IPS-18c (cell line): ENCODE measurements around the gene IL1RAP.

Source experiments
- H3K4me3 ChIP-seq: 2 replicates; pipeline ENCODE4 v1.7.0; 2013; ENCODE audit warnings: low read depth, mild to moderate bottlenecking, low read length, moderate library complexity; ENCODE audit not compliant: insufficient read depth
- H3K9me3 ChIP-seq: one replicate; pipeline ENCODE4 v1.6.1; 2013; ENCODE audit warnings: mild to moderate bottlenecking, low read length, moderate library complexity; ENCODE audit not compliant: control insufficient read depth, insufficient read depth

IL1RAP gene

GRCh38 chr3:190586631-190587011 is 72.7 kb downstream of the IL1RAP start:
- H3K4me3 ChIP-seq: no peak overlapping the region
- no peaks in the 10 kb centered on the region for H3K9me3 ChIP-seq

DNA sequence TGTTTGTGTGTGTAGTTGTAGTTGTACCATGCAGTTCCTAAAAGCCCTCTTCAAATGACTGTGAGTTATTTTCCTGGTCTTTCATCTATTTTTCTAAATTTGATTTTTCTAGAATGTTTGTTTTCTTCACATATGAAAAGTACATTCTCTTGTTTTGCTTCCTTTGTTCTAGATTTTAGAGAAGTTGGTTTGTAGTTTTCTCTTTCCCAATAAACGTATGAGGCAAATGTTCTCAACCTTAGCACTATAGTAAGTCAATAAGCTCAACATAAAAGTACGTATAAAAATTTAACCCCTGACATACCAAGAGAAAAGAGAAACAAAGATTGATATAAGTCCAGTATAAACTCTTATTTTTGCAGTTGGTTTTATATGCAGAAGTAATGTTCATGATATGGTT is 74.7 kb downstream of the IL1RAP start:
- Histone ChIP-seq H3K9me3 (no peaks in the 10 kb centered on the region), H3K4me3 (no peak overlapping the region)

- no peak overlapping the region for H3K4me3 ChIP-seq
- no peaks in the 10 kb centered on the region for H3K9me3 ChIP-seq
Measured at GRCh38 chr3:190589326-190589725, 75.4 kb downstream of the IL1RAP start.

- Histone ChIP-seq H3K9me3 (no peaks in the 10 kb centered on the region), H3K4me3 (no peak overlapping the region)
Measured at GRCh38 chr3:190591080-190591479, 77.2 kb downstream of the IL1RAP start.

DNA sequence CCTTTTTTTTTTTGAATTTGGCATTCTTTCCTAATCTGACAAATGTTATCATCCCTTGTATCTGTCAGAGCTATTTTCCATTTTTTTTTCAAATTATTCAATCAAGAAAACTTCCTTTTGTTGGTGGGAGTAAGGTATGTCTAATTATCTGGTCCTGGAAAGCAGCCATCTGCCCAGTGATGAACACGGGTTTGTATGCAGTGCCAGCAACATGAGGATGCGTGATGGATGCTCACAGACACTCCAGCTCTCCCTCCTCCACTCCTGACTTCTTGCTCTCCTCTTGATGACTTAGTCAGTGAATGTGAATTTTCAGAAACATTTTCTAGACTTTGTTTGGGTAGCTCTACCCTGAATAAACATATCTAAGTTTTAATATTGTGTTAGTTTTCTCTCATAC is 79.2 kb downstream of the IL1RAP start:
- no peaks in the 10 kb centered on the region for H3K9me3 ChIP-seq
- no peak overlapping the region for H3K4me3 ChIP-seq

DNA sequence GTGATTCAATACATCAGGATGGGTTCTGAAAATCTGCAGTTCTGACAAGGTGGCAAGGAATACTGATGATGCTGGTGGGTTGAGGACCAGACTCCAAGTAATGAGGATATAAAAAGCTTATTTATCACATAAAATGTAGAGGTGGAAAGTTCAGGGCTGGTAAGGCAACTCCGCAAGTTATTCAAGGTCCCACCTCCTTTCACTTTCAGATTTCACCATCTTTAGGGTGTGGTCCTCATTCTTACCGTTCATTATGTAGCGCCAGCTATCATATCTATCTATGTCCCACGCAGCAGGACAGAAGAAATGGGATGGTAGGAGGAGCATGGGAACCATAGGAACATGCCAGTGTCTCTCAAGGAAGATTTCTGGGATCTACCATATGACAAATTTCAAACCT is 80.3 kb downstream of the IL1RAP start:
- H3K9me3 ChIP-seq: no peaks in the 10 kb centered on the region
- no peak overlapping the region for H3K4me3 ChIP-seq

GRCh38 chr3:190595179-190595795 is 81.4 kb downstream of the IL1RAP start:
- H3K9me3 ChIP-seq: no peaks in the 10 kb centered on the region
- no peak overlapping the region for H3K4me3 ChIP-seq

DNA sequence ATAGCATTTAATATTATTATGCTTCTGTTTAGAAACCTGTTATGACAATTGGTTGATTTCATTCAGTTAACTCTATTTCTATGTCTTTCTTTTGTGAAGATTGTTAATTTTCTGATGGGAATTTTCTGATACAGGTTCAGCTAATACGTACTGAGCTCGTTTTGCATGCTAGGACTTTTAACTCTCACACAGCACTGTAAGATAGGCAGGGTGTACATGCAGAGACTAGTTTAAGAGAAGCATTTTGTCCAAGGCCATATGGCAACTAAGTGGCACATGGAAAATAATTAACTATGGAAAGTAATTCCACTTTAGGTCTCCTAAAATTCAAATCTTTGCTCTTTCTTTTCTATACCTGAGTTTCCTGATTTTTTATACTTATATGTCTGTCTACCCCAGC is 81.9 kb downstream of the IL1RAP start:
- H3K9me3 ChIP-seq: no peaks in the 10 kb centered on the region

GRCh38 chr3:190596349-190597285 is 82.7 kb downstream of the IL1RAP start:
- Histone ChIP-seq H3K4me3 (no peak overlapping the region), H3K9me3 (no peaks in the 10 kb centered on the region)

More for the DNA sequence above, 81.9 kb downstream of the IL1RAP start:
- H3K4me3 ChIP-seq: no peak overlapping the region

DNA sequence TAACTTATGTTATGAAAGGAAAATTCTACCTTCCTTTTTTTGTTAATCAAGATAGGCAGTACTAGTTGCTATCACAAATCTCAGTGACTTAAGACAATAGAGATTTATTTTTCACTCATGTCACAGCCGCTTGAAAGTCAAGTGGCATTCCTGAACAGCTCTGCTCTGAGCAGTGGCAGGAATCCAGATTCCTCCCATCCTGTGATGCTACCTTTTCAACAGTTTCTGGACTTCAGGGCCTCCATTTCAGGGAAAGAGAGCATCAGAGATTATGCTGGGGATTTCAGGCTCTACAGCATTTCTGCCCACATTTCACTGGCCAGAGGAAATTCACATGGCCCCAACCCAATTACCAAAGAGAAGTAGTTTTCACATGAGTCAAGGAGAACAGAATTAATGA is 83.4 kb downstream of the IL1RAP start:
- Histone ChIP-seq H3K4me3 (no peak overlapping the region), H3K9me3 (no peaks in the 10 kb centered on the region)

DNA sequence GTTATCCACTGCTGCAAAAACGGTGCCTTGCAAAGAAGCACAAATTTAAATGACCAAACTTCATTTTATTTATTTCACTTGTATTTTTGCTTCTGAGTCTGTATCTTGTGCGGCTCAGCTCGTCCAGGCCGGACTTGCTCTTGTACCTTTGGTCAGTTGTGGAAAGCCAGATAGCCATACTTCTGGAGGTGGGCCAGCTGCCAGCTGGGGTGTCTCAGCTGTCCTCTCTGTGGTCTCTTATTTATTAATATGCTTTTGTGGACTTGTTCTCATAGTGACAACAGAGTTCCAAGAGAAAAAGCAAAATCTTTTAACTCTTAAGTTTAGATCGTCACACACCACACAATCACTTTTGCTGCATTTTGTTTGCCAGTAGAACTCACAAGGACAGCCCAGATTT is 87.7 kb downstream of the IL1RAP start:
- Histone ChIP-seq H3K4me3 (no peak overlapping the region), H3K9me3 (no peaks in the 10 kb centered on the region)

- no peak overlapping the region for H3K4me3 ChIP-seq
- H3K9me3 ChIP-seq: no peaks in the 10 kb centered on the region
Measured at GRCh38 chr3:190605385-190605784, 91.5 kb downstream of the IL1RAP start.

DNA sequence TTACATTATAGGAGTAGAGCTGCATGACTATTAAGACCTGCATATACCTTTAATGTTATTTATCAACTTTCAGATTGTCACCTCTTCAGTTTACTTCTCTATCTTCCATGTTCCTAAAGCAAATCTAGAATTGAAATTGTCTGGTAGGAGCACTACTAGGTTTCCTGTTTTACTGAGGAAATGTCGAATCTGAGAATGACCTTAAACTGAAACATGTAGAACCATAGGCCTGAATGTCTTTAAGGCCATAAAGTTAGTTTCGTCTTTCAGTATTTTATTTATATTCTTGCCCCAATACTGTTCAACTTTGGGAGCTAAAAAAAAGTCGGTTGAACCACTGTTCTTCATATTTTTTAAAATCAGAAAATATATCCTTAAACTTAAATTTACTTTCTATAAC is 92.7 kb downstream of the IL1RAP start:
- H3K4me3 ChIP-seq: no peak overlapping the region
- H3K9me3 ChIP-seq: no peaks in the 10 kb centered on the region

GRCh38 chr3:190607021-190607420 is 93.1 kb downstream of the IL1RAP start:
- no peaks in the 10 kb centered on the region for H3K9me3 ChIP-seq
- no peak overlapping the region for H3K4me3 ChIP-seq

DNA sequence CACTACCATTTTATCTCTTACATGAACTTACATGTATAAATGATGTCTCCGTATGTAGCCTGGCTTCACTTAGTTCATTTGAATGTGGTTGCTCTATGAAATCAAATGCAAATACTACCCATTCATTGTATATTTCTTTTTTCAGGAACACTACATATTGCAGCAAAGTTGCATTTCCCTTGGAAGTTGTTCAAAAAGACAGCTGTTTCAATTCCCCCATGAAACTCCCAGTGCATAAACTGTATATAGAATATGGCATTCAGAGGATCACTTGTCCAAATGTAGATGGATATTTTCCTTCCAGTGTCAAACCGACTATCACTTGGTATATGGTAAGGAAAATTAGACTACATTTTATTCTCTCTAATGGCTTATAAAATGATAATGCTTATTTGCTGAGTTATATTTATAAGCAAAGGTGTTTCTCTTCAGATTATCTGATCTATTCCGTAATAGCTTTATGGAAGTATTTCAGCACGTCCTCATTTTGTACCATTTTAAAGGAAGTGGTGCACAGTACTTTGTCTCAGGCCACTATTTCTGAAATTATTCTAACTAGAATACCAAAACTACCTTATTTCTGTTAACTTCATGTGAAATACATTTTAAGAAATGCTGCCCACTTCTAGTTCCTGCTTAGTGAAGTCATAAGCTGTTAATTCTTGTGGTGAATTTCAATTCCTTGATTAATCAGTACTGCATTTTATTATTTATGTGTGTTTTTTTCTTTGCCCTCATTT is 95.1 kb downstream of the IL1RAP start:
- Histone ChIP-seq H3K4me3 (no peak overlapping the region), H3K9me3 (no peaks in the 10 kb centered on the region)

GRCh38 chr3:190614226-190615059 is 100.6 kb downstream of the IL1RAP start:
- Histone ChIP-seq H3K4me3 (no peak overlapping the region), H3K9me3 (no peaks in the 10 kb centered on the region)

GRCh38 chr3:190615060-190615384 is 101.1 kb downstream of the IL1RAP start:
- Histone ChIP-seq H3K4me3 (no peak overlapping the region), H3K9me3 (no peaks in the 10 kb centered on the region)
